NCI-H345 treated with DMSO at 0.1 percent for 48 hours (cell line): ENCODE results near the gene AQP12A.
"Not testable (repeated sequence)": the region's sequence is repeated elsewhere in the genome, so short reads cannot be mapped to it uniquely, and the experiment has no call there.

Experiments
- DNase-seq: peaks from one replicate; lab custom pipeline; 2025; ENCODE audit not compliant: unreplicated experiment; lab: John Stamatoyannopoulos, UW

AQP12A gene

GRCh38 chr2:240687741-240688552 lies 3.7 kb upstream of the AQP12A start:
- DNase-seq: no peak

GRCh38 chr2:240688553-240688919 lies 3.1 kb upstream of the AQP12A start:
- no peak for DNase-seq

GRCh38 chr2:240689975-240690374 lies 1.7 kb upstream of the AQP12A start:
- no peak for DNase-seq

- DNase-seq: not testable (repeated sequence)
Measured at GRCh38 chr2:240690421-240691074, 1.1 kb upstream of the AQP12A start.

GRCh38 chr2:240691075-240691427 lies 615 bp upstream of the AQP12A start:
- not testable (repeated sequence) for DNase-seq

- not testable (repeated sequence) for DNase-seq
Measured at GRCh38 chr2:240692583-240693561, 1.2 kb downstream of the AQP12A start.

- not testable (repeated sequence) for DNase-seq
Measured at GRCh38 chr2:240694304-240694703, 2.6 kb downstream of the AQP12A start.

- not testable (repeated sequence) for DNase-seq
Measured at GRCh38 chr2:240695593-240695992, 3.9 kb downstream of the AQP12A start.

GRCh38 chr2:240696469-240696868 lies 4.8 kb downstream of the AQP12A start:
- not testable (repeated sequence) for DNase-seq

GRCh38 chr2:240698852-240699561 lies 7.3 kb downstream of the AQP12A start:
- not testable (repeated sequence) for DNase-seq

GRCh38 chr2:240699835-240700234 lies 8.2 kb downstream of the AQP12A start:
- not testable (repeated sequence) for DNase-seq

GRCh38 chr2:240700616-240701015 lies 8.9 kb downstream of the AQP12A start:
- not testable (repeated sequence) for DNase-seq

- no peak for DNase-seq
Measured at GRCh38 chr2:240701091-240701735, 9.5 kb downstream of the AQP12A start.

GRCh38 chr2:240701736-240702639 lies 10.3 kb downstream of the AQP12A start:
- DNase-seq: no peak

- DNase-seq: no peak
Measured at GRCh38 chr2:240702640-240703011, 11.0 kb downstream of the AQP12A start.

GRCh38 chr2:240703417-240704341 lies 12.0 kb downstream of the AQP12A start:
- DNase-seq: no peak

- no peak for DNase-seq
Measured at GRCh38 chr2:240704651-240705050, 13.0 kb downstream of the AQP12A start.

GRCh38 chr2:240705204-240705791 lies 13.6 kb downstream of the AQP12A start:
- no peak for DNase-seq
